Measurements from ENCODE around the gene CLK2.

Gene CLK2

GRCh38 chr1:155273343-155274245, at the start of gene CLK2:
Gene CLK2 (minus strand): TSS chr1:155273504. CDS start chr1:155270977, 2,527 bp downstream.
- peak; percentile 92 to 93 (median 93) for DNase-seq (ENCODE audit: low read depth in 3 of 3)

- DNase-seq (ENCODE audit: low read depth in 3 of 3): no peak
These were observed 49.3 kb upstream of the CLK2 start for GRCh38 chr1:155322571-155322952.

- no peak for DNase-seq (ENCODE audit: low read depth in 3 of 3)
These were observed 48.6 kb upstream of the CLK2 start for GRCh38 chr1:155321639-155322503.

GRCh38 chr1:155320661-155321617, 47.6 kb upstream of the CLK2 start, which contains the start of gene RUSC1:
Gene RUSC1 (plus strand): TSS chr1:155320894. CDS start chr1:155321774, 880 bp downstream.
- peak; percentile 50 to 62 (median 51) for DNase-seq (ENCODE audit: low read depth in 3 of 3)

- no peak for DNase-seq (ENCODE audit: low read depth in 3 of 3)
These were observed 46.9 kb upstream of the CLK2 start for GRCh38 chr1:155320252-155320651.

GRCh38 chr1:155319536-155319935, 46.2 kb upstream of the CLK2 start:
- no peak for DNase-seq (ENCODE audit: low read depth in 3 of 3)

- no peak for DNase-seq (ENCODE audit: low read depth in 3 of 3)
These were observed 44.8 kb upstream of the CLK2 start for GRCh38 chr1:155318082-155318481.

- DNase-seq (ENCODE audit: low read depth in 3 of 3): no peak
These were observed 43.6 kb upstream of the CLK2 start for GRCh38 chr1:155316922-155317321.

GRCh38 chr1:155313261-155313660, 40.0 kb upstream of the CLK2 start:
- no peak for DNase-seq (ENCODE audit: low read depth in 3 of 3)

GRCh38 chr1:155309423-155310021, 36.2 kb upstream of the CLK2 start:
- DNase-seq (ENCODE audit: low read depth in 3 of 3): no peak

GRCh38 chr1:155308493-155309422, 35.5 kb upstream of the CLK2 start, which contains the start of gene FDPS:
Gene FDPS (plus strand): TSS chr1:155308866. CDS start chr1:155309790, 924 bp downstream.
- DNase-seq (ENCODE audit: low read depth in 3 of 3): peak; percentile 83 to 96 (median 93)

- no peak for DNase-seq (ENCODE audit: low read depth in 3 of 3)
These were observed 34.0 kb upstream of the CLK2 start for GRCh38 chr1:155307247-155307740.

GRCh38 chr1:155305881-155306391, 32.6 kb upstream of the CLK2 start:
- DNase-seq (ENCODE audit: low read depth in 3 of 3): no peak

GRCh38 chr1:155304558-155305063, 31.3 kb upstream of the CLK2 start:
- DNase-seq (ENCODE audit: low read depth in 3 of 3): no peak

GRCh38 chr1:155301342-155301841, 28.1 kb upstream of the CLK2 start, which contains the start of gene PKLR:
Gene PKLR (minus strand): TSS chr1:155301438. CDS start chr1:155301395, 43 bp downstream.
- no peak for DNase-seq (ENCODE audit: low read depth in 3 of 3)

GRCh38 chr1:155300553-155301329, 27.4 kb upstream of the CLK2 start:
- DNase-seq (ENCODE audit: low read depth in 3 of 3): no peak

- no peak for DNase-seq (ENCODE audit: low read depth in 3 of 3)
These were observed 26.7 kb upstream of the CLK2 start for GRCh38 chr1:155300024-155300423.

GRCh38 chr1:155297384-155297783, 24.1 kb upstream of the CLK2 start:
- DNase-seq (ENCODE audit: low read depth in 3 of 3): no peak

All from stimulated activated CD4-positive, alpha-beta T cell treated with anti-CD3 and anti-CD28 coated beads, TNF-alpha, amount 100 ng/mL, for 4 hours (primary cell).